GM23338 (cell line): ENCODE measurements around the gene BMPR1B. TPM values are rescaled to one million over a fixed set of nuclear protein-coding genes. Genes with fewer than 3 reads are reported as not detected.

Source experiments
- ATAC-seq: fragments of 200-7000 bp; cut with Tn5 transposase; 3 replicates; pipeline ENCODE4 v1.9.1; 2020
- DNase-seq: peaks from one replicate; pipeline ENCODE4 v3.0.0-alpha.2; 2015; ENCODE audit warnings: low spot score
- H2AFZ ChIP-seq: fragments of 200-600 bp; sonication (generic); 2 replicates; pipeline ENCODE4 v1.8.0; 2016; ENCODE audit warnings: antibody characterized with exemption, mild to moderate bottlenecking, moderate library complexity
- H3F3A ChIP-seq: fragments of 200-600 bp; sonication (generic); replicated peaks from 2 replicates; pipeline ENCODE4 v1.8.0; 2017; ENCODE audit warnings: antibody characterized with exemption, mixed run types, low read depth
- H3K27ac ChIP-seq: fragments of 200-600 bp; sonication (generic); 2 replicates; pipeline ENCODE4 v1.6.1; 2016; ENCODE audit warnings: low read depth
- H3K27me3 ChIP-seq: fragments of 200-600 bp; sonication (generic); 2 replicates; pipeline ENCODE4 v1.8.0; 2016; ENCODE audit warnings: mild to moderate bottlenecking, mixed run types, moderate library complexity; ENCODE audit not compliant: insufficient read depth
- H3K36me3 ChIP-seq: fragments of 200-600 bp; sonication (generic); 2 replicates; pipeline ENCODE4 v1.8.0; 2016; ENCODE audit warnings: mild to moderate bottlenecking; ENCODE audit not compliant: insufficient read depth
- H3K4me1 ChIP-seq: fragments of 200-600 bp; sonication (generic); 2 replicates; pipeline ENCODE4 v1.8.0; 2016; ENCODE audit warnings: mild to moderate bottlenecking, moderate library complexity; ENCODE audit not compliant: insufficient read depth
- H3K4me2 ChIP-seq: fragments of 200-600 bp; sonication (generic); 2 replicates; pipeline ENCODE4 v1.7.1; 2017; ENCODE audit warnings: mixed run types
- H3K4me3 ChIP-seq: fragments of 200-600 bp; sonication (generic); 2 replicates; pipeline ENCODE4 v1.6.1; 2016; ENCODE audit warnings: mixed run types
- H3K79me2 ChIP-seq: fragments of 200-600 bp; sonication (generic); replicated peaks from 2 replicates; pipeline ENCODE4 v1.8.0; 2017; ENCODE audit warnings: mild to moderate bottlenecking; ENCODE audit not compliant: insufficient read depth
- H3K9me2 ChIP-seq: fragments of 200-600 bp; sonication (generic); 2 replicates; pipeline ENCODE4 v1.8.0; 2017; ENCODE audit not compliant: insufficient read depth
- H4K20me1 ChIP-seq: fragments of 200-600 bp; sonication (generic); replicated peaks from 2 replicates; pipeline ENCODE4 v1.8.0; 2017; ENCODE audit warnings: mild to moderate bottlenecking; ENCODE audit not compliant: insufficient read depth
- H3K27ac Mint-ChIP-seq: 2 replicates; pipeline ENCODE4 v1.8.0; 2020; ENCODE audit warnings: inconsistent platforms, mild to moderate bottlenecking, moderate library complexity, mixed read lengths
- H3K27me3 Mint-ChIP-seq: 3 replicates; pipeline ENCODE4 v1.8.0; 2022; ENCODE audit warnings: low read depth, mild to moderate bottlenecking, moderate library complexity, mixed read lengths, inconsistent platforms; ENCODE audit not compliant: insufficient read depth, poor library complexity
- H3K36me3 Mint-ChIP-seq: 3 replicates; pipeline ENCODE4 v1.8.0; 2021; ENCODE audit warnings: low read depth, mild to moderate bottlenecking, inconsistent platforms, moderate library complexity, mixed read lengths
- H3K4me1 Mint-ChIP-seq: 3 replicates; pipeline ENCODE4 v1.8.0; 2020; ENCODE audit warnings: mild to moderate bottlenecking, inconsistent platforms, mixed read lengths
- H3K4me3 Mint-ChIP-seq: 3 replicates; pipeline ENCODE4 v1.8.0; 2021; ENCODE audit warnings: moderate library complexity, mild to moderate bottlenecking, inconsistent platforms, mixed read lengths
- H3K9me3 Mint-ChIP-seq: 3 replicates; pipeline ENCODE4 v1.8.0; 2020; ENCODE audit warnings: moderate library complexity, mild to moderate bottlenecking, inconsistent platforms, mixed read lengths
- CREB1 ChIP-seq: fragments of 250-450 bp; sonication (Bioruptor Pico); IDR thresholded peaks from 2 replicates; pipeline ENCODE4 v1.5.0; 2020; ENCODE audit warnings: low read depth, mild to moderate bottlenecking, moderate library complexity
- EZH2 ChIP-seq: fragments of 200-600 bp; sonication (generic); IDR thresholded peaks from one replicate; pipeline ENCODE4 v1.8.0; 2017; ENCODE audit warnings: antibody characterized with exemption, mild to moderate bottlenecking, low read depth; ENCODE audit not compliant: unreplicated experiment
- STAT1 ChIP-seq: IDR thresholded peaks from one replicate; pipeline ENCODE4 v1.6.1; 2016; ENCODE audit warnings: antibody characterized with exemption; ENCODE audit not compliant: unreplicated experiment
- ZNF114 ChIP-seq: fragments of 250-450 bp; sonication (Bioruptor Pico); IDR thresholded peaks from 2 replicates; pipeline ENCODE4 v1.5.0; 2020; ENCODE audit warnings: mild to moderate bottlenecking, moderate library complexity
- polyA plus RNA-seq: library from polyadenylated mRNA; unstranded; fragments of >200 nt; fragmentation: Nextera tagmentation; extraction: Ambion mirVana; gene quantifications from 2 replicates; pipeline ENCODE4 v1.2.1, GENCODE V29; 2016
- total RNA-seq: library from RNA; depleted of rRNA; stranded (reverse); fragments of >200 nt; shearing (Covaris generic); gene quantifications from 2 replicates; pipeline ENCODE4 v1.2.3, GENCODE V29; 2014
- TF ChIP-seq, protein P1 (sequence below): fragments of 250-450 bp; sonication (Bioruptor Pico); IDR thresholded peaks from 2 replicates; pipeline ENCODE4 v1.5.0; 2020; ENCODE audit warnings: mild to moderate bottlenecking, moderate library complexity
- TF ChIP-seq, protein P2 (sequence below), 2 experiments: fragments of 200-600 bp in 1 of 2; sonication (generic) in 1 of 2; conservative IDR thresholded peaks; 2 replicates each; pipeline versions ENCODE4 v1.5.1 to v1.6.1; 2016 to 2017; ENCODE audit warnings: antibody characterized with exemption in 2 of 2, low read depth in 2 of 2, mild to moderate bottlenecking in 2 of 2, moderate library complexity in 1 of 2
- TF ChIP-seq, protein P3 (sequence below): IDR thresholded peaks from one replicate; pipeline ENCODE4 v1.6.1; 2018; ENCODE audit warnings: antibody characterized with exemption; ENCODE audit not compliant: unreplicated experiment

BMPR1B gene
- total and polyA plus RNA-seq, 2 experiments from 2014 or later, result 0.48 to 1.0 TPM

DNA sequence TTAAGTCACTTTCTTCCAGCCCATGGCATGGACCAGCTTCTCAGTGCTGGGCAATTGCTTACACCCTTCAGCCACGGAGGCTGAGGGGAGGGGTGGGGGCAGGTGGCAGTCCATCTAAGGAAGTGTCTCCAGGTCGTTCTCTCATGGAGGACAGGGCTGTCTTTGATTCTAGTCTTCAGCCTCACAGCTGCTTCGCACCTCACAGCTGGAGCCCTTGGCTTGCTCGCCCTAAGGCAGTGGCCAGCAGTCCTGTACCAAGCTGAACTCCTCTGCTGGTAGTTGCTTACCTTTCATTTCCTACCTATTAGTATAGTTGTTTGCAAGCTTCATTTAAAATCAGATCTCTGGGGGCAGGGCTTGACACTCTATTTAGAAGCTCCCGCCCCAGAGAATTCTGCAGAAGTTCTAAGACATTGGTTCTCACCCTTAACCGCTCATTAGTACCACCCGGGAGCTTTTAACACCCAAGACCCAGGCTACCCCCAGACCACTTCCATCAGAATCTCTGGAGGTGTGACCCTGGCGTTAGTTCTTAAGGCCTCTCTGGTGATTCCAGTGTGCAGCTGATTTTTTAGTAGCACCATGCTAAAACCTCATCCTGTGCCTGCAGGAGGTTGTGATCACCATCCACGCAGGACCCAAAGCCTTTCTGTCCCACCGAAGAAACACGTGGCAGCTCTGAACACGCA, 404.2 kb downstream of the BMPR1B start:
- H3K36me3 Mint-ChIP-seq, result no peaks in the 10 kb centered on the region; the same call in 2 of the 3 replicates
- peaks cover 19% of the 10 kb centered on the region for H3K4me1 Mint-ChIP-seq
- Histone ChIP-seq H3K9me2 (0 out of 2 replicates have a peak, but pooled peaks cover 3% of the 10 kb centered on the region), H3K27me3 (no peaks in the 10 kb centered on the region), H3K36me3 (no peaks in the 10 kb centered on the region), H4K20me1 (no peaks in the 10 kb centered on the region), H3K4me2 (no peak overlapping the region), H3K4me1 (0 out of 2 replicates have a peak, but pooled peaks cover 6% of the 10 kb centered on the region), H3K4me3 (no peak overlapping the region), H2AFZ (no peak overlapping the region), H3K79me2 (no peaks in the 10 kb centered on the region), H3F3A (no peaks in the 10 kb centered on the region), H3K27ac (no peak overlapping the region)
- no peak overlapping the region for H3K4me3 Mint-ChIP-seq
- no peaks in the 10 kb centered on the region; the same call in 2 of the 3 replicates for H3K9me3 Mint-ChIP-seq
- DNase-seq (no peak), ATAC-seq (no peak)
- H3K27me3 Mint-ChIP-seq, result no peaks in the 10 kb centered on the region
- TF ChIP-seq, protein P1, sequence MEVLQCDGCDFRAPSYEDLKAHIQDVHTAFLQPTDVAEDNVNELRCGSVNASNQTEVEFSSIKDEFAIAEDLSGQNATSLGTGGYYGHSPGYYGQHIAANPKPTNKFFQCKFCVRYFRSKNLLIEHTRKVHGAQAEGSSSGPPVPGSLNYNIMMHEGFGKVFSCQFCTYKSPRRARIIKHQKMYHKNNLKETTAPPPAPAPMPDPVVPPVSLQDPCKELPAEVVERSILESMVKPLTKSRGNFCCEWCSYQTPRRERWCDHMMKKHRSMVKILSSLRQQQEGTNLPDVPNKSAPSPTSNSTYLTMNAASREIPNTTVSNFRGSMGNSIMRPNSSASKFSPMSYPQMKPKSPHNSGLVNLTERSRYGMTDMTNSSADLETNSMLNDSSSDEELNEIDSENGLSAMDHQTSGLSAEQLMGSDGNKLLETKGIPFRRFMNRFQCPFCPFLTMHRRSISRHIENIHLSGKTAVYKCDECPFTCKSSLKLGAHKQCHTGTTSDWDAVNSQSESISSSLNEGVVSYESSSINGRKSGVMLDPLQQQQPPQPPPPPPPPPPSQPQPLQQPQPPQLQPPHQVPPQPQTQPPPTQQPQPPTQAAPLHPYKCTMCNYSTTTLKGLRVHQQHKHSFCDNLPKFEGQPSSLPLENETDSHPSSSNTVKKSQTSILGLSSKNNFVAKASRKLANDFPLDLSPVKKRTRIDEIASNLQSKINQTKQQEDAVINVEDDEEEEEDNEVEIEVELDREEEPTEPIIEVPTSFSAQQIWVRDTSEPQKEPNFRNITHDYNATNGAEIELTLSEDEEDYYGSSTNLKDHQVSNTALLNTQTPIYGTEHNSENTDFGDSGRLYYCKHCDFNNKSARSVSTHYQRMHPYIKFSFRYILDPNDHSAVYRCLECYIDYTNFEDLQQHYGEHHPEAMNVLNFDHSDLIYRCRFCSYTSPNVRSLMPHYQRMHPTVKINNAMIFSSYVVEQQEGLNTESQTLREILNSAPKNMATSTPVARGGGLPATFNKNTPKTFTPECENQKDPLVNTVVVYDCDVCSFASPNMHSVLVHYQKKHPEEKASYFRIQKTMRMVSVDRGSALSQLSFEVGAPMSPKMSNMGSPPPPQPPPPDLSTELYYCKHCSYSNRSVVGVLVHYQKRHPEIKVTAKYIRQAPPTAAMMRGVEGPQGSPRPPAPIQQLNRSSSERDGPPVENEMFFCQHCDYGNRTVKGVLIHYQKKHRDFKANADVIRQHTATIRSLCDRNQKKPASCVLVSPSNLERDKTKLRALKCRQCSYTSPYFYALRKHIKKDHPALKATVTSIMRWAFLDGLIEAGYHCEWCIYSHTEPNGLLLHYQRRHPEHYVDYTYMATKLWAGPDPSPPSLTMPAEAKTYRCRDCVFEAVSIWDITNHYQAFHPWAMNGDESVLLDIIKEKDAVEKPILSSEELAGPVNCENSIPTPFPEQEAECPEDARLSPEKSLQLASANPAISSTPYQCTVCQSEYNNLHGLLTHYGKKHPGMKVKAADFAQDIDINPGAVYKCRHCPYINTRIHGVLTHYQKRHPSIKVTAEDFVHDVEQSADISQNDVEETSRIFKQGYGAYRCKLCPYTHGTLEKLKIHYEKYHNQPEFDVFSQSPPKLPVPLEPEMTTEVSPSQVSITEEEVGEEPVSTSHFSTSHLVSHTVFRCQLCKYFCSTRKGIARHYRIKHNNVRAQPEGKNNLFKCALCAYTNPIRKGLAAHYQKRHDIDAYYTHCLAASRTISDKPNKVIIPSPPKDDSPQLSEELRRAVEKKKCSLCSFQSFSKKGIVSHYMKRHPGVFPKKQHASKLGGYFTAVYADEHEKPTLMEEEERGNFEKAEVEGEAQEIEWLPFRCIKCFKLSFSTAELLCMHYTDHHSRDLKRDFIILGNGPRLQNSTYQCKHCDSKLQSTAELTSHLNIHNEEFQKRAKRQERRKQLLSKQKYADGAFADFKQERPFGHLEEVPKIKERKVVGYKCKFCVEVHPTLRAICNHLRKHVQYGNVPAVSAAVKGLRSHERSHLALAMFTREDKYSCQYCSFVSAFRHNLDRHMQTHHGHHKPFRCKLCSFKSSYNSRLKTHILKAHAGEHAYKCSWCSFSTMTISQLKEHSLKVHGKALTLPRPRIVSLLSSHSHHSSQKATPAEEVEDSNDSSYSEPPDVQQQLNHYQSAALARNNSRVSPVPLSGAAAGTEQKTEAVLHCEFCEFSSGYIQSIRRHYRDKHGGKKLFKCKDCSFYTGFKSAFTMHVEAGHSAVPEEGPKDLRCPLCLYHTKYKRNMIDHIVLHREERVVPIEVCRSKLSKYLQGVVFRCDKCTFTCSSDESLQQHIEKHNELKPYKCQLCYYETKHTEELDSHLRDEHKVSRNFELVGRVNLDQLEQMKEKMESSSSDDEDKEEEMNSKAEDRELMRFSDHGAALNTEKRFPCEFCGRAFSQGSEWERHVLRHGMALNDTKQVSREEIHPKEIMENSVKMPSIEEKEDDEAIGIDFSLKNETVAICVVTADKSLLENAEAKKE (CRISPR knock-in tag), result no peak
- no peak for TF ChIP-seq EZH2
- TF ChIP-seq, protein P2, sequence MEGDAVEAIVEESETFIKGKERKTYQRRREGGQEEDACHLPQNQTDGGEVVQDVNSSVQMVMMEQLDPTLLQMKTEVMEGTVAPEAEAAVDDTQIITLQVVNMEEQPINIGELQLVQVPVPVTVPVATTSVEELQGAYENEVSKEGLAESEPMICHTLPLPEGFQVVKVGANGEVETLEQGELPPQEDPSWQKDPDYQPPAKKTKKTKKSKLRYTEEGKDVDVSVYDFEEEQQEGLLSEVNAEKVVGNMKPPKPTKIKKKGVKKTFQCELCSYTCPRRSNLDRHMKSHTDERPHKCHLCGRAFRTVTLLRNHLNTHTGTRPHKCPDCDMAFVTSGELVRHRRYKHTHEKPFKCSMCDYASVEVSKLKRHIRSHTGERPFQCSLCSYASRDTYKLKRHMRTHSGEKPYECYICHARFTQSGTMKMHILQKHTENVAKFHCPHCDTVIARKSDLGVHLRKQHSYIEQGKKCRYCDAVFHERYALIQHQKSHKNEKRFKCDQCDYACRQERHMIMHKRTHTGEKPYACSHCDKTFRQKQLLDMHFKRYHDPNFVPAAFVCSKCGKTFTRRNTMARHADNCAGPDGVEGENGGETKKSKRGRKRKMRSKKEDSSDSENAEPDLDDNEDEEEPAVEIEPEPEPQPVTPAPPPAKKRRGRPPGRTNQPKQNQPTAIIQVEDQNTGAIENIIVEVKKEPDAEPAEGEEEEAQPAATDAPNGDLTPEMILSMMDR (conservative IDR thresholded peaks at IDR 0.05; ENCODE audit: low read depth in 2 of 2), result no peak
- no peak for TF ChIP-seq CREB1 (CRISPR knock-in tag)
- TF ChIP-seq STAT1, result no peak
- TF ChIP-seq, protein P3, sequence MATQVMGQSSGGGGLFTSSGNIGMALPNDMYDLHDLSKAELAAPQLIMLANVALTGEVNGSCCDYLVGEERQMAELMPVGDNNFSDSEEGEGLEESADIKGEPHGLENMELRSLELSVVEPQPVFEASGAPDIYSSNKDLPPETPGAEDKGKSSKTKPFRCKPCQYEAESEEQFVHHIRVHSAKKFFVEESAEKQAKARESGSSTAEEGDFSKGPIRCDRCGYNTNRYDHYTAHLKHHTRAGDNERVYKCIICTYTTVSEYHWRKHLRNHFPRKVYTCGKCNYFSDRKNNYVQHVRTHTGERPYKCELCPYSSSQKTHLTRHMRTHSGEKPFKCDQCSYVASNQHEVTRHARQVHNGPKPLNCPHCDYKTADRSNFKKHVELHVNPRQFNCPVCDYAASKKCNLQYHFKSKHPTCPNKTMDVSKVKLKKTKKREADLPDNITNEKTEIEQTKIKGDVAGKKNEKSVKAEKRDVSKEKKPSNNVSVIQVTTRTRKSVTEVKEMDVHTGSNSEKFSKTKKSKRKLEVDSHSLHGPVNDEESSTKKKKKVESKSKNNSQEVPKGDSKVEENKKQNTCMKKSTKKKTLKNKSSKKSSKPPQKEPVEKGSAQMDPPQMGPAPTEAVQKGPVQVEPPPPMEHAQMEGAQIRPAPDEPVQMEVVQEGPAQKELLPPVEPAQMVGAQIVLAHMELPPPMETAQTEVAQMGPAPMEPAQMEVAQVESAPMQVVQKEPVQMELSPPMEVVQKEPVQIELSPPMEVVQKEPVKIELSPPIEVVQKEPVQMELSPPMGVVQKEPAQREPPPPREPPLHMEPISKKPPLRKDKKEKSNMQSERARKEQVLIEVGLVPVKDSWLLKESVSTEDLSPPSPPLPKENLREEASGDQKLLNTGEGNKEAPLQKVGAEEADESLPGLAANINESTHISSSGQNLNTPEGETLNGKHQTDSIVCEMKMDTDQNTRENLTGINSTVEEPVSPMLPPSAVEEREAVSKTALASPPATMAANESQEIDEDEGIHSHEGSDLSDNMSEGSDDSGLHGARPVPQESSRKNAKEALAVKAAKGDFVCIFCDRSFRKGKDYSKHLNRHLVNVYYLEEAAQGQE, result no peak
- TF ChIP-seq ZNF114 (CRISPR knock-in tag), result no peak
- no peak overlapping the region for H3K27ac Mint-ChIP-seq
